CD4-positive, alpha-beta memory T cell (primary cell): ENCODE results near the gene MAGED2. TPM values are rescaled to one million over a fixed set of nuclear protein-coding genes. Genes with fewer than 3 reads are reported as not detected.
"Not testable (repeated sequence)": the region's sequence is repeated elsewhere in the genome, so short reads cannot be mapped to it uniquely, and the experiment has no call there.

ENCODE experiments used
- CTCF ChIA-PET: fragments of 350-600 bp; sonication (Branson Sonifier 250); formaldehyde crosslinking; loops from one replicate; lab custom pipeline; 2021; ENCODE audit warnings: inconsistent platforms; ENCODE audit not compliant: partially characterized antibody; lab: Charles Lee
- POLR2A ChIA-PET: fragments of 350-600 bp; sonication (Branson Sonifier 250); formaldehyde crosslinking; loops from one replicate; lab custom pipeline; 2021; ENCODE audit not compliant: partially characterized antibody; lab: Charles Lee
- DNase-seq, 5 donors: peaks; one replicate each; pipeline versions ENCODE4 v3.0.0 to v3.0.0-alpha.2; 2020 to 2022; ENCODE audit warnings: mixed read lengths in 1 of 5
- H3K27ac ChIP-seq: one replicate; pipeline ENCODE4 v1.7.0; 2013; ENCODE audit warnings: low read depth, low read length
- H3K27me3 ChIP-seq: 2 replicates; pipeline ENCODE4 v1.7.0; 2013; ENCODE audit warnings: mild to moderate bottlenecking, low read length, moderate library complexity; ENCODE audit not compliant: insufficient read depth
- H3K36me3 ChIP-seq: 2 replicates; pipeline ENCODE4 v1.7.0; 2013; ENCODE audit warnings: mild to moderate bottlenecking, low read length, moderate library complexity; ENCODE audit not compliant: insufficient read depth
- H3K4me1 ChIP-seq: 2 replicates; pipeline ENCODE4 v1.7.0; 2013; ENCODE audit warnings: mild to moderate bottlenecking, low read length, moderate library complexity; ENCODE audit not compliant: insufficient read depth
- H3K4me3 ChIP-seq, 2 donors: one replicate each; pipeline ENCODE4 v1.7.0; 2013; ENCODE audit warnings: low read length in 2 of 2, mild to moderate bottlenecking in 1 of 2
- H3K9me3 ChIP-seq, 2 donors: one replicate each; pipeline ENCODE4 v1.7.0; 2013; ENCODE audit warnings: low read length in 2 of 2, control low read depth in 1 of 2; ENCODE audit not compliant: control insufficient read depth in 1 of 2
- H3K27ac Mint-ChIP-seq, 7 donors: one replicate each; pipeline ENCODE4 v1.8.0; 2020 to 2021; ENCODE audit warnings: mixed read lengths in 7 of 7, mild to moderate bottlenecking in 6 of 7, inconsistent platforms in 3 of 7, moderate library complexity in 3 of 7
- H3K27me3 Mint-ChIP-seq, 2 donors: one replicate each; pipeline ENCODE4 v1.8.0; 2020 to 2021; ENCODE audit warnings: mixed read lengths in 2 of 2
- H3K36me3 Mint-ChIP-seq, 2 donors: one replicate each; pipeline ENCODE4 v1.8.0; 2020 to 2021; ENCODE audit warnings: mixed read lengths in 2 of 2, inconsistent platforms in 1 of 2, mild to moderate bottlenecking in 1 of 2
- H3K4me1 Mint-ChIP-seq, 4 donors: one replicate each; pipeline ENCODE4 v1.8.0; 2020 to 2021; ENCODE audit warnings: mixed read lengths in 4 of 4, mild to moderate bottlenecking in 1 of 4
- H3K4me3 Mint-ChIP-seq, 8 donors: one replicate each; pipeline ENCODE4 v1.8.0; 2020 to 2021; ENCODE audit warnings: mixed read lengths in 8 of 8, mild to moderate bottlenecking in 7 of 8, moderate library complexity in 6 of 8, inconsistent platforms in 3 of 8
- H3K9me3 Mint-ChIP-seq, 8 donors: one replicate each; pipeline ENCODE4 v1.8.0; 2020 to 2021; ENCODE audit warnings: mixed read lengths in 8 of 8, mild to moderate bottlenecking in 5 of 8, inconsistent platforms in 3 of 8, moderate library complexity in 1 of 8
- intact Hi-C: fragments of 100-400 bp; cut with micrococcal nuclease; formaldehyde crosslinking; loops from one replicate; pipeline ENCODE4 v1.15.1; 2023
- polyA plus RNA-seq, 2 donors: library from polyadenylated mRNA; unstranded; fragments of 300-500 nt; fragmentation: Illumina TruSeq; gene quantifications; one replicate each; pipeline ENCODE4 v1.2.3, GENCODE V29; 2021
- total RNA-seq, 2 experiments: library from RNA; stranded (reverse); gene quantifications; one replicate each; pipeline ENCODE4 v1.2.3, GENCODE V29; 2021

The MAGED2 gene
- total and polyA plus RNA-seq, 4 experiments from 2014 or later: 92.4 to 143 (median 94.4) TPM

DNA sequence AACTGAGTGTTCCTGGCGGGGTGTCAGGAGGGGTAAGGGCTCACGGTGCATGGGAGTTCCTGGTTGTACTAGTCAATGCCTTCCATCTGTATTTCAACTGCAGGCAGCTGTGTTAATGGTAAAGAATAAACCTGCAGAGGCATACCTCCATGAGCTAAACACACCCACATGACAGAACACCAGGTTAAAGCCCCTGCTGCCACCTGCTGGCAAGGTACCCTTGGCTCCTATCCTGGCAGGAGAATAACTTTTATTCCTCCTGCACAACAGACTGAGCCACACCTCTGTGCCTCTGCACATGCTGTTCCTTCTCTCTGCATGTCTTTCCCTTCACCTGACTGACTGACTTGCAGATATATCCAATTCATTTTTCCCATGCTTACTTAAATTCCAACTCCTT, 20.6 kb upstream of the MAGED2 start:
- Mint-ChIP-seq H3K27me3 (peaks cover 0 to 3% of the 10 kb centered on the region in 2 donors), H3K36me3 (no peaks in the 10 kb centered on the region), H3K4me1 (no peaks in the 10 kb centered on the region), H3K9me3 (no peaks in the 10 kb centered on the region), H3K4me3 (no peak overlapping the region), H3K27ac (no peak overlapping the region)
- H3K36me3 ChIP-seq: no peaks in the 10 kb centered on the region
- peak in 4 of 5 donors; percentile 23 to 41 (median 36) for DNase-seq
- no peaks in the 10 kb centered on the region for H3K9me3 ChIP-seq
- H3K27me3 ChIP-seq: no peaks in the 10 kb centered on the region
- ChIA-PET CTCF (interaction anchor here (0.6 to 1.8 kb wide), 4 partner anchors 145 to 539 kb away, joined by 3 to 9 read pairs (median 4); no protein-coding TSS in a partner anchor), POLR2A (interaction anchor here (2.9 kb wide), 1 partner anchor 148 kb away, joined by 13 read pairs; no protein-coding TSS in a partner anchor)
- H3K4me3 ChIP-seq: no peak overlapping the region
- intact Hi-C loops: loop anchor here (1.0 to 5.0 kb wide), 3 partner anchors 147 to 540 kb away; no protein-coding TSS in a partner anchor
- H3K4me1 ChIP-seq: no peaks in the 10 kb centered on the region
- H3K27ac ChIP-seq: no peak overlapping the region

DNA sequence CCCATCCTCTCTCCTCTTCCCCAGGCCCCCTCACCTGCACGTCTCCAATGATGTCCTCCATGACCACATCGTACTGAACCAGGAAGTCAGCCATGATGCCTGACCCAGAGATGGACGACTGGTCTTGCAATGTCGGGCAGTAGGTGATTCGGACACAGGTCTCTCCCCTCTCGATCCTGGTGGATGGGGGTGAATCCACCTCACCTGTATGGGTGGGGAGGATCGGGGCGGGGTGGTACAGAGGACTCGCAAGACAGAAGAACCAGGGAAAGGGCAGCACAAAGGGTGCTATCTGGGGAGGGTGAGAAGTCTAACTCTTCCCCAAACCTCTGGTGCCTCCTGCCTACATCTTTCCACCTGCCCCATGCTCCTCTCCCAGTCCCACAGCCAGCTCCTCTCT, 19.1 kb upstream of the MAGED2 start:
- intact Hi-C loops: loop anchor here (5.0 kb wide), 1 partner anchor 541 kb away; no protein-coding TSS in a partner anchor
- DNase-seq: no peak
- Histone ChIP-seq H3K9me3 (no peaks in the 10 kb centered on the region), H3K4me3 (no peak overlapping the region), H3K4me1 (no peaks in the 10 kb centered on the region), H3K36me3 (no peaks in the 10 kb centered on the region), H3K27me3 (no peaks in the 10 kb centered on the region), H3K27ac (no peak overlapping the region)
- H3K4me1 Mint-ChIP-seq: no peaks in the 10 kb centered on the region
- no peaks in the 10 kb centered on the region for H3K36me3 Mint-ChIP-seq
- no peaks in the 10 kb centered on the region for H3K9me3 Mint-ChIP-seq
- ChIA-PET CTCF (no interaction called here), POLR2A (no interaction called here)
- no peak overlapping the region for H3K4me3 Mint-ChIP-seq
- H3K27me3 Mint-ChIP-seq: peaks cover 0 to 3% of the 10 kb centered on the region in 2 donors
- H3K27ac Mint-ChIP-seq: no peak overlapping the region

GRCh38 chrX:54789405-54789804, 18.1 kb upstream of the MAGED2 start:
- CTCF ChIA-PET, H3K27ac Mint-ChIP-seq, DNase-seq, POLR2A ChIA-PET, H3K9me3 Mint-ChIP-seq, H3K4me1 ChIP-seq, H3K36me3 ChIP-seq, H3K4me1 Mint-ChIP-seq, H3K27me3 ChIP-seq, H3K27me3 Mint-ChIP-seq, H3K27ac ChIP-seq, H3K4me3 Mint-ChIP-seq, H3K4me3 ChIP-seq, H3K36me3 Mint-ChIP-seq, H3K9me3 ChIP-seq: not testable (repeated sequence)
- intact Hi-C loops: loop anchor here (5.0 kb wide), 1 partner anchor 542 kb away; no protein-coding TSS in a partner anchor

DNA sequence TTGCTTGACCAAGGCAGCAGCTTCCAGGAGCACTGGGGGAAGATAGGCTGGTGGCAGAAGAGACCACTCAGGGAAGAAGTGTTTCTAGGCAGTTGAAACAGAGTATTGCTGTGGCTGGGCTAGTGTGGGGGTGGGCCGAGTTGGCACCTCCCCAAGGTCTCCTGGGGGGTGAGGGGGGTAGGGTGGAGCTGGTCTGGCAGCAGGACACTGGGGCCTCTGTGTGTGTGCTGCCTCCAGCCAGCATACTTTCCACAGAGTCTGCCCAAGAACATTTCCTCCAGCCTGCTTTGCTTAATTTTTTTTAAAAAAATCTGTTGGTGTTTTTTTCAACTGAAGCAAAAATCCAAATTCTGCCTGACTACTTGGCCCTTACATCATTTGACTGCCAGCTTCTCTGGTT, 13.5 kb upstream of the MAGED2 start:
- Histone ChIP-seq H3K9me3 (no peaks in the 10 kb centered on the region), H3K4me3 (no peak overlapping the region), H3K4me1 (no peaks in the 10 kb centered on the region), H3K27ac (no peak overlapping the region), H3K36me3 (no peaks in the 10 kb centered on the region), H3K27me3 (no peaks in the 10 kb centered on the region)
- DNase-seq: no peak
- peaks cover 0 to 2% of the 10 kb centered on the region in 2 donors for H3K27me3 Mint-ChIP-seq
- no peaks in the 10 kb centered on the region for H3K36me3 Mint-ChIP-seq
- H3K4me1 Mint-ChIP-seq: no peaks in the 10 kb centered on the region
- H3K9me3 Mint-ChIP-seq: no peaks in the 10 kb centered on the region
- ChIA-PET POLR2A (no interaction called here), CTCF (no interaction called here)
- intact Hi-C loops: no loop called here
- no peak overlapping the region for H3K27ac Mint-ChIP-seq
- H3K4me3 Mint-ChIP-seq: no peak overlapping the region

DNA sequence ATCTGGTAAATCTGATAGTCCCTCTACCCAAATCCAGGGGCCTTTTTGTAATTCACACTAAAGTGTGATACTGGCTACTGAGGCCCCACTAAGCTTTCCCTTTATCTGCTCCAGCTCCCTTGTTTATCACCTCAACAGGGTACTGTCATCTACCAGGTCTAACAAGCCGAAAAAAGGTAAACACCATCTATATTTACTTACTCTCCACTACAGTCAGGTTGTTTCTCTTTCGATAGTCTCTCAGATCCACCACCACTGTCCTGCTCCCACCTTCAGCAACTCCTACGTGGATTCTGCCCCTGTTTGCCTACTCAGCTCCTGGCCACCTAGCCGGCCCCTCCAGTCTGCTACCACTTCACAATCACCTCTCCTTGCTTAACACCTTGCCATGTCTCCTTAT, 12.8 kb upstream of the MAGED2 start:
- Mint-ChIP-seq H3K9me3 (no peaks in the 10 kb centered on the region), H3K27ac (peak overlapping the region in 1 of 7 donors; percentile 68), H3K36me3 (no peaks in the 10 kb centered on the region), H3K27me3 (peaks cover 0 to 2% of the 10 kb centered on the region in 2 donors), H3K4me3 (no peak overlapping the region), H3K4me1 (no peaks in the 10 kb centered on the region)
- no peaks in the 10 kb centered on the region for H3K36me3 ChIP-seq
- H3K4me3 ChIP-seq: no peak overlapping the region
- no peaks in the 10 kb centered on the region for H3K9me3 ChIP-seq
- no peak overlapping the region for H3K27ac ChIP-seq
- no peak for DNase-seq
- no peaks in the 10 kb centered on the region for H3K27me3 ChIP-seq
- intact Hi-C loops: no loop called here
- CTCF ChIA-PET: no interaction called here
- POLR2A ChIA-PET: no interaction called here
- no peaks in the 10 kb centered on the region for H3K4me1 ChIP-seq

GRCh38 chrX:54798137-54798536, 9.4 kb upstream of the MAGED2 start, which contains the start of gene ITIH6:
TSS of gene ITIH6 (minus strand) at chrX:54798255. CDS start at chrX:54798210, 45 bp downstream.
- Histone ChIP-seq H3K4me3 (no peak within 1 kb of the TSS), H3K9me3 (no peaks in the 10 kb centered on the region), H3K4me1 (no peaks in the 10 kb centered on the region), H3K27me3 (no peaks in the 10 kb centered on the region), H3K36me3 (no peaks in the 10 kb centered on the region), H3K27ac (no peak within 1 kb of the TSS)
- H3K4me3 Mint-ChIP-seq: no peak within 1 kb of the TSS
- POLR2A ChIA-PET: no interaction called here
- H3K36me3 Mint-ChIP-seq: no peaks in the 10 kb centered on the region
- CTCF ChIA-PET: no interaction called here
- intact Hi-C loops: no loop called here
- H3K27me3 Mint-ChIP-seq: no peaks in the 10 kb centered on the region
- H3K27ac Mint-ChIP-seq: no peak within 1 kb of the TSS
- peaks cover 0 to under 1% (median 0%) of the 10 kb centered on the region in 8 donors for H3K9me3 Mint-ChIP-seq
- no peak for DNase-seq
- H3K4me1 Mint-ChIP-seq: no peaks in the 10 kb centered on the region

DNA sequence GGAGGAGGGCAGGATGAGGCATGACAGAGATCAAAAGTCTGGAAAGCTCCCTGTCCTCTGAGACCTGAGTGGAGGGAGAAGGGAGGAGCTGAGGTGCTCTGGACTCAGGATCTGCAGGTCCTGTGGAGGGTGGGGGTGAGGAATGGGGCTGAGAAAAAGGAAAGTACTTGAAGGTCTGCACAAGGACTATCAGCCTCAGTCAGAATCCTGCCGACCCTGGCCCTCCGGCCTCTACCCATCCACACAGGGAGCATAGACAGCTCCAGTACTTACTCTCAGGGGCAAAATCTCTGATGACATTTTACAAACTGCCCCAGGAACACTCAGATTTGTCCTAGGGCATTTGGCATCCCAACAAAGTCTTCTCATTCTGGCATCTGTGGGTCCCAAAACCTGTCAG, 8.5 kb upstream of the MAGED2 start:
- Mint-ChIP-seq H3K9me3 (peaks cover 0 to 2% (median 0%) of the 10 kb centered on the region in 8 donors), H3K36me3 (no peaks in the 10 kb centered on the region), H3K27me3 (no peaks in the 10 kb centered on the region), H3K27ac (no peak overlapping the region), H3K4me3 (no peak overlapping the region), H3K4me1 (no peaks in the 10 kb centered on the region)
- Histone ChIP-seq H3K4me1 (no peaks in the 10 kb centered on the region), H3K9me3 (no peaks in the 10 kb centered on the region), H3K4me3 (no peak overlapping the region), H3K27ac (no peak overlapping the region), H3K27me3 (no peaks in the 10 kb centered on the region), H3K36me3 (no peaks in the 10 kb centered on the region)
- intact Hi-C loops: no loop called here
- no peak for DNase-seq
- ChIA-PET CTCF (no interaction called here), POLR2A (no interaction called here)
